Endothelial cell of coronary artery (primary cell): Measurements from ENCODE around the gene DYNLT1. TPM values are rescaled to one million over a fixed set of nuclear protein-coding genes. Genes with fewer than 3 reads are reported as not detected.

Source experiments
- total RNA-seq: library from RNA; depleted of rRNA; stranded (reverse); fragments of >200 nt; gene quantifications from 2 replicates; pipeline ENCODE4 v1.2.3, GENCODE V29; 2014

DYNLT1 gene
- 71.3 and 83.8 TPM in 2 replicates for total RNA-seq

GRCh38 chr6:158644231-158645063, at the start of gene DYNLT1:
TSS of gene DYNLT1 (minus strand) at chr6:158644743. CDS start at chr6:158644708, 35 bp downstream.

GRCh38 chr6:158649289-158650143, 5.0 kb upstream of the DYNLT1 start, which contains the start of gene SYTL3:
TSS of gene SYTL3 (plus strand) at chr6:158650054. CDS start at chr6:158663269, 13,215 bp downstream.

Other genes starting within 250 kb of the DYNLT1 start
- gene TMEM181, start 84.7 kb downstream of the DYNLT1 start, total RNA-seq, result 52.2 and 63.7 TPM in 2 replicates
- gene SYTL3, start 5.3 kb upstream of the DYNLT1 start, total RNA-seq, result 0.99 and 2.6 TPM in 2 replicates
- 85.1 and 191 TPM in 2 replicates for gene EZR, start 174.6 kb upstream of the DYNLT1 start, total RNA-seq